HepG2 (cell line): ENCODE results near the gene BAIAP2L2.

Experiments
- ZBTB4 ChIP-seq: sonication (generic); formaldehyde crosslinking; IDR thresholded peaks from 2 replicates; pipeline ENCODE4 v1.4.0; 2020; ENCODE audit warnings: missing genetic modification reagents, mild to moderate bottlenecking, borderline replicate concordance
- ZNF510 ChIP-seq: sonication (generic); formaldehyde crosslinking; IDR thresholded peaks from 2 replicates; pipeline ENCODE4 v1.4.0; 2020; ENCODE audit warnings: low read depth, mild to moderate bottlenecking, missing genetic modification reagents

- no peak for TF ChIP-seq ZBTB4 (CRISPR knock-in tag)
- TF ChIP-seq ZNF510 (CRISPR knock-in tag), result no peak
Observed at GRCh38 chr22:38049812-38050619, 60.5 kb downstream of the BAIAP2L2 start.
